Measurements from ENCODE around the gene YTHDF1. TPM values are rescaled to one million over a fixed set of nuclear protein-coding genes. Genes with fewer than 3 reads are reported as not detected.

YTHDF1 gene
- total and polyA plus RNA-seq, 2 donors (not counting 1 experiment from before 2014, with no cell fraction given) = 25.3 to 40.5 TPM

DNA sequence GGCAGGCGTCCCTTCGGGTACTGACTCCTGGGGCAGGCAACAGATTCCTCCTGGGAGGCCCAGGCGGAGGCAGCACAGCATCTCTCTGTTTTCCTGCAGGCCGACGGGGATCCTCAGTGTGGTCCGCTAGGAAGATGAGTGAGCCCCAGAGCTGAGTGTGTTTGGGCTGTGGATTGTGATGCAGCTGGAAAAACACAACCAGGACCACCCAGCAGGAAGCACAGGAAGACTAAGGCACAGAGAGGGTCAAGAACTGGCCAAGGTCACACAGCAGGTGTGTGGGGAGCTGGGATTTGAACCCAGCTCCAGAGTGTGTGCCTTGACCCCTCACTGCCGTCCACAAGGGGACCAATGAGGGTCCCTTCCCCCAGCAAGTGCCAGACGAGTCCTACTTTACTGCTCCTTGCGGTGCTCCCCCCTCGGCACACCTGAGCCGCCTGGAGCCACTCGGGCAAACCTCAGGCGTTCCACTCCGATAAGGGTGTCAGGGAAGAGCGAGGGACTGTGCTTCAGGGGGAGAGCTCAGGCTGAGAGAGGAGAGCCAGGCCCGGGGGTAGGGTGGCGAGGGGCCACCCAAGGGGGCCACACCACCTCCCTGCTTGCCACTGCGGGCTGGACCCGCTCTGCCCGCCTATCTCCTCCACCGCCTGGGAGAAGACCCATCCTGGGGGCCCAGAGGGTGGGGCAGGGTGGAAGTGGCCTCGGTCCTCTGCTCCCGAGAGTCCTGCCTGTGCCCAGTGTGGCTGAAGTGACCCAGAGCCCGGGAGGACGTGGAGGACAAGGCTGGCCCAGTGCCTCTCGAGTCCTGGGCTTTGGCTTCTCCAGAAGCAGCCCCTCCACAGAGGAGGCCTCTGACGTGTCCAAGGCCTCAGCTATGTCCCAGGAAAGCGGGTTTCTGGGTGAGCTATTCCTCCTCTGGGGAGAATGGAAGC, 63.3 kb downstream of the YTHDF1 start:
- Histone ChIP-seq H3K79me2 (ENCODE audit: control insufficient read depth, insufficient read depth, low read length) (no peaks in the 10 kb centered on the region), H4K20me1 (ENCODE audit: control insufficient read depth, insufficient read depth, low read length, poor library complexity, severe bottlenecking) (no peaks in the 10 kb centered on the region), H3K9ac (ENCODE audit: low read length) (no peak overlapping the region), H3K4me1 (ENCODE audit: control insufficient read depth in 2 of 2, insufficient read depth in 2 of 2, low read length in 2 of 2) (peaks cover 0 to 3% of the 10 kb centered on the region in 2 donors), H3K9me3 (ENCODE audit: control extremely low read depth in 1 of 3, control insufficient read depth in 2 of 3, insufficient read depth in 1 of 3, low read length in 2 of 3) (peaks cover 0 to 24% (median 8%) of the 10 kb centered on the region in 3 donors), H3K4me3 (ENCODE audit: control extremely low read depth in 1 of 5, extremely low read depth in 1 of 5, insufficient read depth in 1 of 5, low read depth in 2 of 5, low read length in 4 of 5) (no peak overlapping the region), H3K27me3 (replicated peaks in 1 of 4; ENCODE audit: control extremely low read depth in 1 of 4, control insufficient read depth in 3 of 4, insufficient read depth in 4 of 4, low read length in 3 of 4) (peaks cover 0 to 59% (median 8%) of the 10 kb centered on the region in 4 experiments), H2AFZ (ENCODE audit: insufficient read depth, low read depth, low read length, poor library complexity, severe bottlenecking) (no peak overlapping the region), H3K36me3 (replicated peaks in 1 of 2; ENCODE audit: control extremely low read depth in 1 of 2, control insufficient read depth in 1 of 2, extremely low read depth in 1 of 2, insufficient read depth in 2 of 2, low read length in 1 of 2) (no peaks in the 10 kb centered on the region), H3K4me2 (replicated peaks; ENCODE audit: low read depth, low read length, poor library complexity, severe bottlenecking) (no peak overlapping the region), H3K27ac (ENCODE audit: low read length in 2 of 2) (no peak overlapping the region)
- ChIA-PET POLR2A (no interaction called here), CTCF (no interaction called here)
- Mint-ChIP-seq H3K27ac (no peak overlapping the region), H3K4me3 (no peak overlapping the region), H3K27me3 (peaks cover 36% of the 10 kb centered on the region), H3K4me1 (no peaks in the 10 kb centered on the region), H3K9me3 (ENCODE audit: insufficient read depth) (peaks cover 6% of the 10 kb centered on the region)
- TF ChIP-seq, protein P1, sequence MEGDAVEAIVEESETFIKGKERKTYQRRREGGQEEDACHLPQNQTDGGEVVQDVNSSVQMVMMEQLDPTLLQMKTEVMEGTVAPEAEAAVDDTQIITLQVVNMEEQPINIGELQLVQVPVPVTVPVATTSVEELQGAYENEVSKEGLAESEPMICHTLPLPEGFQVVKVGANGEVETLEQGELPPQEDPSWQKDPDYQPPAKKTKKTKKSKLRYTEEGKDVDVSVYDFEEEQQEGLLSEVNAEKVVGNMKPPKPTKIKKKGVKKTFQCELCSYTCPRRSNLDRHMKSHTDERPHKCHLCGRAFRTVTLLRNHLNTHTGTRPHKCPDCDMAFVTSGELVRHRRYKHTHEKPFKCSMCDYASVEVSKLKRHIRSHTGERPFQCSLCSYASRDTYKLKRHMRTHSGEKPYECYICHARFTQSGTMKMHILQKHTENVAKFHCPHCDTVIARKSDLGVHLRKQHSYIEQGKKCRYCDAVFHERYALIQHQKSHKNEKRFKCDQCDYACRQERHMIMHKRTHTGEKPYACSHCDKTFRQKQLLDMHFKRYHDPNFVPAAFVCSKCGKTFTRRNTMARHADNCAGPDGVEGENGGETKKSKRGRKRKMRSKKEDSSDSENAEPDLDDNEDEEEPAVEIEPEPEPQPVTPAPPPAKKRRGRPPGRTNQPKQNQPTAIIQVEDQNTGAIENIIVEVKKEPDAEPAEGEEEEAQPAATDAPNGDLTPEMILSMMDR (IDR thresholded peaks at IDR 0.05) = no peak
- TF ChIP-seq EZH2 (IDR thresholded peaks at IDR 0.05; ENCODE audit: borderline replicate concordance, insufficient read depth, low read depth, low read length, poor library complexity, severe bottlenecking) = no peak
- DNase-seq = no peak
- intact Hi-C loops (cut with micrococcal nuclease) = no loop called here
- no peak for ATAC-seq (ENCODE audit: low read depth)
- WGBS (ENCODE audit: insufficient coverage) = 76% methylated on average over 26 of the region's 28 CpGs
